ENCODE results near the gene XPR1. TPM values are rescaled to one million over a fixed set of nuclear protein-coding genes. Genes with fewer than 3 reads are reported as not detected.

The XPR1 gene
- polyA plus RNA-seq, 2 donors: 2.4 to 3.9 TPM

GRCh38 chr1:180924939-180925338, 293.1 kb downstream of the XPR1 start:
- no peak overlapping the region for H3K27ac ChIP-seq (ENCODE audit: low read depth in 2 of 2, low read length in 1 of 2)
- peaks cover 0 to 4% of the 10 kb centered on the region in 2 donors for H3K36me3 ChIP-seq (ENCODE audit: control insufficient read depth in 2 of 2, insufficient read depth in 2 of 2, low read length in 1 of 2)
- no peaks in the 10 kb centered on the region for H3K27me3 ChIP-seq (ENCODE audit: control insufficient read depth in 1 of 2, insufficient read depth in 2 of 2, low read length in 2 of 2)
- WGBS, 2 donors: 88 to 95% methylated on average over 2 of the region's 2 CpGs
- peaks cover 8% of the 10 kb centered on the region in 2 donors for H3K4me1 ChIP-seq (ENCODE audit: control insufficient read depth in 2 of 2, insufficient read depth in 2 of 2, low read length in 1 of 2)
- no peak overlapping the region for H3K4me3 ChIP-seq (ENCODE audit: low read depth in 1 of 2, low read length in 2 of 2)
- H3K9me3 ChIP-seq (ENCODE audit: control insufficient read depth in 2 of 2, insufficient read depth in 1 of 2, low read depth in 1 of 2, low read length in 1 of 2): no peaks in the 10 kb centered on the region

DNA sequence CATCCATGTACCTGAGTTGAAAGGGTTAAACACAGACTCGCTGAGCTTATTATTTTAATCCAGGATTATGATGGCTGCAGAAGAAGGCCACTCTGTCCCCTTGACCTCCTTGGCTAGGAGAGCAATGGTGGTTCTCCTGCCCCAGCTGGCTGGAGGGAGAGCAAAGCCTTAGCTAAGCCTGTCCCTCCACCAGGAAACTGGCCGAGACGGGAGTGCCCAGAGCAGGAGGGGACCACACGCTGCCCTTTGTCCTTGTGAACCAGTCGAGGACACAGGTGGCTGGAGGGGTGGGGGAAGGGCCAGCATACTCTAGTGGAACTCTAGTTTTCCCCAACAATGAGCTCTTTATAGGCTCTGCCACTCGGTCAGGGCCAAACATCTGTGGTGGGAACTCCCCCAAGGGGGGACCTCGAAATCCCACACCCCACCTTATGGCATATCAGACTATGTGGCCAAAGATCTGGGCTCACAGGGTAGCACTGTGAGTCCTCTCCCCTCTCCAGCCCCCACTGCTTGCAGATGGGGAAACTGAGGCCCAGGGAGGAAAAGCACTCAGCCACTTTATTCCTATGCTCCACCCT, 293.7 kb downstream of the XPR1 start:
- peaks cover 0 to 4% of the 10 kb centered on the region in 2 donors for H3K36me3 ChIP-seq (ENCODE audit: control insufficient read depth in 2 of 2, insufficient read depth in 2 of 2, low read length in 1 of 2)
- peaks cover 8% of the 10 kb centered on the region in 2 donors for H3K4me1 ChIP-seq (ENCODE audit: control insufficient read depth in 2 of 2, insufficient read depth in 2 of 2, low read length in 1 of 2)
- no peaks in the 10 kb centered on the region for H3K9me3 ChIP-seq (ENCODE audit: control insufficient read depth in 2 of 2, insufficient read depth in 1 of 2, low read depth in 1 of 2, low read length in 1 of 2)
- WGBS, 2 donors: 46 to 66% methylated on average over 7 of the region's 7 CpGs
- H3K27me3 ChIP-seq (ENCODE audit: control insufficient read depth in 1 of 2, insufficient read depth in 2 of 2, low read length in 2 of 2): no peaks in the 10 kb centered on the region
- peak overlapping the region in 1 of 2 donors; percentile 20 for H3K27ac ChIP-seq (ENCODE audit: low read depth in 2 of 2, low read length in 1 of 2)
- no peak overlapping the region for H3K4me3 ChIP-seq (ENCODE audit: low read depth in 1 of 2, low read length in 2 of 2)

DNA sequence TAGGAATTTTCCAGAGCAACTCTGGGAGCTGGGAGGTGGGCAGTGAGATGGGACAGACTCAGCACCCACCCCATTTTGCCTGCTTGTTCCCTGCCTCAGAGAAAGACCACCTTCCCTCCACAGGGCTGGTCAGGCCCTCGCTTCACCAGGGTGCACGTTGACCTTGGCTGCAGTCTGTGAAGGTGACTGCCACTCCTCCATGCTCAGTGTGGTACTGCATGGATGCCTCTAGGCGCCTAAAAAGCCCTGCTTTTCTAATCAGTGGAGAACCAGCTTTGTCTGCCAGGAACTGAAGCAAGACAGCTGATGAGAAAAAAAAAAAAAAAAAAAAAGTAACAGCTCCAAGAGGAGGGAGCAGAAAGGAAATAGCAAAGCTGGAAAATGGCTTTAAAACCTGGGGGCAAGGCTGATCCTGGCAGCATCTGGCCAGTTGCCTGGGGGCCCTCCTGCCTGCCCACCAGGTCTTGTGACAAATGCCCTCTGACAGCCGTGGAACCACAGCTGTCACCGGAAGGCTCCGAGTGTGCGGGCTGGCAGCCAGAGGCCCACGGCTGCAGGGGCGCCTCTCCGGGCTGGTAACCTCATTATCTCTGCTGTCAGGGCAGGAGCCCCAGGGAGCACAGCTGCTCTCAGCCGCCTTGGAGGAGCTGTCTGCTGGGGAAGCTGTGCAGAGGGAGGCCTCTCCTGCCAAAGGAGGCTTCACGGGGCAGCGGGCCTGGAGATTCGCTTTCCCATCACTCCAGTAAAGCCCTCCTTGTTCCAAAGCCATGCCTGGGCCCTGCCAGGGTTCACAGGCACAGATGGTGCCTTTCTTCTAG, 294.6 kb downstream of the XPR1 start:
- Histone ChIP-seq H3K27ac (ENCODE audit: low read depth in 2 of 2, low read length in 1 of 2) (peak overlapping the region; percentile 15 to 69), H3K36me3 (ENCODE audit: control insufficient read depth in 2 of 2, insufficient read depth in 2 of 2, low read length in 1 of 2) (peaks cover 0 to 4% of the 10 kb centered on the region in 2 donors), H3K27me3 (ENCODE audit: control insufficient read depth in 1 of 2, insufficient read depth in 2 of 2, low read length in 2 of 2) (no peaks in the 10 kb centered on the region), H3K4me1 (ENCODE audit: control insufficient read depth in 2 of 2, insufficient read depth in 2 of 2, low read length in 1 of 2) (peaks cover 8% of the 10 kb centered on the region in 2 donors), H3K9me3 (ENCODE audit: control insufficient read depth in 2 of 2, insufficient read depth in 1 of 2, low read depth in 1 of 2, low read length in 1 of 2) (no peaks in the 10 kb centered on the region), H3K4me3 (ENCODE audit: low read depth in 1 of 2, low read length in 2 of 2) (no peak overlapping the region)
- WGBS, 2 donors: 21 to 26% methylated on average over 14 of the region's 14 CpGs

DNA sequence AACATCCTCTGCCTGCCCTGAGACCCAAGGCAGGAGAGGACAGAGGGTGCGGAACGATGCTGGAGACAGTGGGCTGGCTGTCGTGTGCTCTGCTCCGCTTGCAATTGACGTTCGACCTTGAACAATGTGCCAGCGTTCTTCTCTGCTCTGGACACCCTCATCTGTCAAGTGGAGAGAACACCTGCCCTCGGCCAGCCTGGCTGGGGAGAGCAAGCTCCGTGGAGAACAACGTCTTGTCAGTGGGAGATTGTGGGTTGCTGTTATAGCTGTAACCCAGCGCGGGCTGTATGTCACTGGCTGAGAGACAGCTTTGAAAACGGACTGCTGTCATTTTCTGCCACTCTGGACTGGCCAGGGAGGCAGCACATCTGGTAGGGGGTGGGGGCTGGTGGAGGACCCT, 295.5 kb downstream of the XPR1 start:
- Histone ChIP-seq H3K27ac (ENCODE audit: low read depth in 2 of 2, low read length in 1 of 2) (peak overlapping the region in 1 of 2 donors; percentile 69), H3K4me1 (ENCODE audit: control insufficient read depth in 2 of 2, insufficient read depth in 2 of 2, low read length in 1 of 2) (peaks cover 8% of the 10 kb centered on the region in 2 donors), H3K9me3 (ENCODE audit: control insufficient read depth in 2 of 2, insufficient read depth in 1 of 2, low read depth in 1 of 2, low read length in 1 of 2) (no peaks in the 10 kb centered on the region), H3K27me3 (ENCODE audit: control insufficient read depth in 1 of 2, insufficient read depth in 2 of 2, low read length in 2 of 2) (no peaks in the 10 kb centered on the region), H3K4me3 (ENCODE audit: low read depth in 1 of 2, low read length in 2 of 2) (no peak overlapping the region), H3K36me3 (ENCODE audit: control insufficient read depth in 2 of 2, insufficient read depth in 2 of 2, low read length in 1 of 2) (peaks cover 0 to 4% of the 10 kb centered on the region in 2 donors)
- WGBS, 2 donors: 66 to 76% methylated on average over 13 of the region's 13 CpGs

DNA sequence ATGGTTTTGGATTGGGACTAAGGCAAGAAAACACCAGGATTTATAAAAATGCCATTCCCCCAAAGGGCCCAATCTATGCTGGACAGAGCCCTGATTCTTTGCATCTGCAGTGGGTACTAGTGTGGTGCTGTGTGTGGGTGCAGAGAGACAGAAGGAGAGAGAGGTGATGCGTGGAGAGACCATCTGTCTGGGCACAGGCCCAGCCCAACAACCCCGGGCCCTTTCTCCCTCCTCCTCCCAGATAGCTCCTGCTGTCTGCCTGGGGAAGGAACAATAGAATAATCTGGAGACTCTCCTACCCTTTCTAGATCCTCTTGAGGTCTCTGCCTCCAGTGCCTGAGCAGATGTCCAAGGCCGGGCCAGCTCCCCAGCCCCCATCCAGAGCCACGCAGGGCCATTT, 296.0 kb downstream of the XPR1 start:
- Histone ChIP-seq H3K4me1 (ENCODE audit: control insufficient read depth in 2 of 2, insufficient read depth in 2 of 2, low read length in 1 of 2) (peaks cover 8% of the 10 kb centered on the region in 2 donors), H3K4me3 (ENCODE audit: low read depth in 1 of 2, low read length in 2 of 2) (no peak overlapping the region), H3K27me3 (ENCODE audit: control insufficient read depth in 1 of 2, insufficient read depth in 2 of 2, low read length in 2 of 2) (no peaks in the 10 kb centered on the region), H3K9me3 (ENCODE audit: control insufficient read depth in 2 of 2, insufficient read depth in 1 of 2, low read depth in 1 of 2, low read length in 1 of 2) (no peaks in the 10 kb centered on the region), H3K27ac (ENCODE audit: low read depth in 2 of 2, low read length in 1 of 2) (peak overlapping the region in 1 of 2 donors; percentile 33), H3K36me3 (ENCODE audit: control insufficient read depth in 2 of 2, insufficient read depth in 2 of 2, low read length in 1 of 2) (peaks cover 0 to 4% of the 10 kb centered on the region in 2 donors)
- 46 to 48% methylated on average over 4 of the region's 4 CpGs for WGBS, 2 donors

GRCh38 chr1:180928331-180929230, 296.8 kb downstream of the XPR1 start:
- WGBS, 2 donors: 69 to 71% methylated on average over 17 of the region's 17 CpGs
- no peak overlapping the region for H3K4me3 ChIP-seq (ENCODE audit: low read depth in 1 of 2, low read length in 2 of 2)
- H3K27me3 ChIP-seq (ENCODE audit: control insufficient read depth in 1 of 2, insufficient read depth in 2 of 2, low read length in 2 of 2): no peaks in the 10 kb centered on the region
- H3K27ac ChIP-seq (ENCODE audit: low read depth in 2 of 2, low read length in 1 of 2): no peak overlapping the region
- peaks cover 0 to 4% of the 10 kb centered on the region in 2 donors for H3K36me3 ChIP-seq (ENCODE audit: control insufficient read depth in 2 of 2, insufficient read depth in 2 of 2, low read length in 1 of 2)
- H3K4me1 ChIP-seq (ENCODE audit: control insufficient read depth in 2 of 2, insufficient read depth in 2 of 2, low read length in 1 of 2): peaks cover 2 to 4% of the 10 kb centered on the region in 2 donors
- H3K9me3 ChIP-seq (ENCODE audit: control insufficient read depth in 2 of 2, insufficient read depth in 1 of 2, low read depth in 1 of 2, low read length in 1 of 2): no peaks in the 10 kb centered on the region

- no peaks in the 10 kb centered on the region for H3K27me3 ChIP-seq (ENCODE audit: control insufficient read depth in 1 of 2, insufficient read depth in 2 of 2, low read length in 2 of 2)
- H3K4me3 ChIP-seq (ENCODE audit: low read depth in 1 of 2, low read length in 2 of 2): no peak overlapping the region
- H3K27ac ChIP-seq (ENCODE audit: low read depth in 2 of 2, low read length in 1 of 2): no peak overlapping the region
- H3K4me1 ChIP-seq (ENCODE audit: control insufficient read depth in 2 of 2, insufficient read depth in 2 of 2, low read length in 1 of 2): peaks cover 0 to 3% of the 10 kb centered on the region in 2 donors
- H3K36me3 ChIP-seq (ENCODE audit: control insufficient read depth in 2 of 2, insufficient read depth in 2 of 2, low read length in 1 of 2): peaks cover 0 to 4% of the 10 kb centered on the region in 2 donors
- WGBS, 2 donors: 83 to 94% methylated on average over 3 of the region's 3 CpGs
- H3K9me3 ChIP-seq (ENCODE audit: control insufficient read depth in 2 of 2, insufficient read depth in 1 of 2, low read depth in 1 of 2, low read length in 1 of 2): no peaks in the 10 kb centered on the region
Observed at GRCh38 chr1:180929389-180929788, 297.6 kb downstream of the XPR1 start.

DNA sequence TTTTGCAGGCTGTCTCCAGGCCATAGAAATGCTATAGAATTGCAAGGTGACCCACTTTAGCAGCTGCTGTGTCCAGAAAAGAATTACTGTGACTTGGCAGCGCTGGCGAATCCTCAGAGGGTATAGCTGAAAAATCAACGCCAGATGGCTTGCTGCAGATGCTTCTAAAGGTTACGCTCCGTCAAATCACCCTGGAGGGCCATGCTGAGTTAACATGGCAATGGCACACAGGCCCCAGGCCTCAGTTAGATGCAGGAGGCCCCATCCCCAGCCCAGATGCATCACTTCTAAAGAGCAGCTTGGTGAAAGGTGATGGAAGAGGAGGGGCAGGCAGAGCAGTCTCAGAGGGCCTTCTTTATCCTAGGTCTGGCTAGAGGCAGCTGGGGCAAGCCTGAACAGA, 298.9 kb downstream of the XPR1 start:
- peaks cover 0 to 3% of the 10 kb centered on the region in 2 donors for H3K4me1 ChIP-seq (ENCODE audit: control insufficient read depth in 2 of 2, insufficient read depth in 2 of 2, low read length in 1 of 2)
- H3K27me3 ChIP-seq (ENCODE audit: control insufficient read depth in 1 of 2, insufficient read depth in 2 of 2, low read length in 2 of 2): no peaks in the 10 kb centered on the region
- H3K27ac ChIP-seq (ENCODE audit: low read depth in 2 of 2, low read length in 1 of 2): no peak overlapping the region
- no peak overlapping the region for H3K4me3 ChIP-seq (ENCODE audit: low read depth in 1 of 2, low read length in 2 of 2)
- H3K9me3 ChIP-seq (ENCODE audit: control insufficient read depth in 2 of 2, insufficient read depth in 1 of 2, low read depth in 1 of 2, low read length in 1 of 2): no peaks in the 10 kb centered on the region
- H3K36me3 ChIP-seq (ENCODE audit: control insufficient read depth in 2 of 2, insufficient read depth in 2 of 2, low read length in 1 of 2): peaks cover 0 to 4% of the 10 kb centered on the region in 2 donors
- 68 to 82% methylated on average over 5 of the region's 5 CpGs for WGBS, 2 donors

GRCh38 chr1:180931529-180931928, 299.7 kb downstream of the XPR1 start:
- WGBS, 2 donors: 84 to 88% methylated on average over 4 of the region's 4 CpGs
- Histone ChIP-seq H3K4me3 (ENCODE audit: low read depth in 1 of 2, low read length in 2 of 2) (no peak overlapping the region), H3K9me3 (ENCODE audit: control insufficient read depth in 2 of 2, insufficient read depth in 1 of 2, low read depth in 1 of 2, low read length in 1 of 2) (no peaks in the 10 kb centered on the region), H3K36me3 (ENCODE audit: control insufficient read depth in 2 of 2, insufficient read depth in 2 of 2, low read length in 1 of 2) (peaks cover 0 to 6% of the 10 kb centered on the region in 2 donors), H3K4me1 (ENCODE audit: control insufficient read depth in 2 of 2, insufficient read depth in 2 of 2, low read length in 1 of 2) (no peaks in the 10 kb centered on the region), H3K27me3 (ENCODE audit: control insufficient read depth in 1 of 2, insufficient read depth in 2 of 2, low read length in 2 of 2) (no peaks in the 10 kb centered on the region), H3K27ac (ENCODE audit: low read depth in 2 of 2, low read length in 1 of 2) (no peak overlapping the region)
